BLaER1 (cell line): ENCODE results near the gene PLPP3.
A peak's percentile ranks its signal among the peaks of the same experiment; 100 is the strongest.
"Not testable (repeated sequence)": the region's sequence is repeated elsewhere in the genome, so short reads cannot be mapped to it uniquely, and the experiment has no call there.

Experiments
- H3K27ac ChIP-seq: shearing (Covaris generic); formaldehyde crosslinking; 2 replicates; pipeline ENCODE4 v1.8.1; 2022
- H3K27me3 ChIP-seq: shearing (Covaris generic); formaldehyde crosslinking; 2 replicates; pipeline ENCODE4 v1.8.1; 2022
- H3K36me3 ChIP-seq: shearing (Covaris generic); formaldehyde crosslinking; 2 replicates; pipeline ENCODE4 v1.8.1; 2022
- H3K4me1 ChIP-seq: shearing (Covaris generic); formaldehyde crosslinking; 2 replicates; pipeline ENCODE4 v1.8.1; 2022
- H3K4me2 ChIP-seq: shearing (Covaris generic); formaldehyde crosslinking; 2 replicates; pipeline ENCODE4 v1.8.1; 2022
- H3K4me3 ChIP-seq: shearing (Covaris generic); formaldehyde crosslinking; 2 replicates; pipeline ENCODE4 v1.8.1; 2022
- H3K9ac ChIP-seq: shearing (Covaris generic); formaldehyde crosslinking; 2 replicates; pipeline ENCODE4 v1.8.1; 2022
- H3K9me3 ChIP-seq: shearing (Covaris generic); formaldehyde crosslinking; 2 replicates; pipeline ENCODE4 v1.8.1; 2022
- H4K20me1 ChIP-seq: shearing (Covaris generic); formaldehyde crosslinking; 2 replicates; pipeline ENCODE4 v1.8.1; 2022
- Cebpa-rat ChIP-seq: shearing (Covaris generic); IDR thresholded peaks from 2 replicates; pipeline ENCODE4 v1.8.1; 2022

Gene PLPP3

GRCh38 chr1:56578963-56579875 is at the start of gene PLPP3:
Gene PLPP3 (minus strand): TSS chr1:56579563. CDS start chr1:56579016, 547 bp downstream.
- Histone ChIP-seq H3K27ac (peak within 1 kb of the TSS; percentile 72), H3K36me3 (no peaks in the 10 kb centered on the region), H3K4me3 (peak within 1 kb of the TSS; percentile 88), H3K4me2 (peak within 1 kb of the TSS; percentile 95), H4K20me1 (no peaks in the 10 kb centered on the region; the same call in 1 of the 2 replicates), H3K9ac (peak within 1 kb of the TSS; percentile 83), H3K9me3 (no peaks in the 10 kb centered on the region), H3K27me3 (no peaks in the 10 kb centered on the region), H3K4me1 (peaks cover 40% of the 10 kb centered on the region)
- TF ChIP-seq Cebpa-rat = no peak

GRCh38 chr1:56627636-56628039 is 48.3 kb upstream of the PLPP3 start:
- Histone ChIP-seq H3K4me2 (no peak overlapping the region), H3K27ac (no peak overlapping the region), H3K9me3 (no peaks in the 10 kb centered on the region), H3K4me1 (peaks cover 9% of the 10 kb centered on the region), H3K4me3 (no peak overlapping the region), H4K20me1 (no peaks in the 10 kb centered on the region), H3K9ac (no peak overlapping the region), H3K36me3 (no peaks in the 10 kb centered on the region), H3K27me3 (no peaks in the 10 kb centered on the region)
- no peak for TF ChIP-seq Cebpa-rat

GRCh38 chr1:56627019-56627635 is 47.8 kb upstream of the PLPP3 start:
- Histone ChIP-seq H3K27ac (no peak overlapping the region), H3K36me3 (no peaks in the 10 kb centered on the region), H3K9ac (no peak overlapping the region), H4K20me1 (no peaks in the 10 kb centered on the region), H3K4me1 (peaks cover 9% of the 10 kb centered on the region), H3K4me3 (no peak overlapping the region), H3K27me3 (no peaks in the 10 kb centered on the region), H3K9me3 (peaks cover 3% of the 10 kb centered on the region; the same call in 1 of the 2 replicates), H3K4me2 (no peak overlapping the region)
- no peak for TF ChIP-seq Cebpa-rat

- no peak for TF ChIP-seq Cebpa-rat
- no peak overlapping the region for H3K9ac ChIP-seq
- H3K4me1 ChIP-seq = peaks cover 9% of the 10 kb centered on the region
- peak overlapping the region; percentile 8; the same call in 1 of the 2 replicates for H3K4me2 ChIP-seq
- H3K27me3 ChIP-seq = no peaks in the 10 kb centered on the region
- H3K36me3 ChIP-seq = no peaks in the 10 kb centered on the region
- peaks cover 8% of the 10 kb centered on the region; the same call in 1 of the 2 replicates for H3K9me3 ChIP-seq
- H3K27ac ChIP-seq = no peak overlapping the region
- H3K4me3 ChIP-seq = no peak overlapping the region
- H4K20me1 ChIP-seq = no peaks in the 10 kb centered on the region
These were observed 47.2 kb upstream of the PLPP3 start for GRCh38 chr1:56626546-56626945.

GRCh38 chr1:56625819-56626440 is 46.6 kb upstream of the PLPP3 start:
- no peaks in the 10 kb centered on the region for H3K27me3 ChIP-seq
- H3K9ac ChIP-seq = no peak overlapping the region
- H3K36me3 ChIP-seq = no peaks in the 10 kb centered on the region
- H3K27ac ChIP-seq = no peak overlapping the region
- H3K4me3 ChIP-seq = no peak overlapping the region
- H3K4me1 ChIP-seq = peaks cover 9% of the 10 kb centered on the region
- H3K4me2 ChIP-seq = peak overlapping the region; percentile 8; the same call in 1 of the 2 replicates
- no peaks in the 10 kb centered on the region for H4K20me1 ChIP-seq
- TF ChIP-seq Cebpa-rat = no peak
- peaks cover 8% of the 10 kb centered on the region; the same call in 1 of the 2 replicates for H3K9me3 ChIP-seq

GRCh38 chr1:56617141-56617540 is 37.8 kb upstream of the PLPP3 start:
- H3K9me3 ChIP-seq = peaks cover 12% of the 10 kb centered on the region
- H3K27me3 ChIP-seq = no peaks in the 10 kb centered on the region
- no peak overlapping the region for H3K4me3 ChIP-seq
- no peak overlapping the region for H3K4me2 ChIP-seq
- H3K9ac ChIP-seq = no peak overlapping the region
- H3K27ac ChIP-seq = no peak overlapping the region
- H3K36me3 ChIP-seq = no peaks in the 10 kb centered on the region
- H3K4me1 ChIP-seq = no peaks in the 10 kb centered on the region
- H4K20me1 ChIP-seq = no peaks in the 10 kb centered on the region
- no peak for TF ChIP-seq Cebpa-rat

GRCh38 chr1:56610770-56611169 is 31.4 kb upstream of the PLPP3 start:
- H3K4me1 ChIP-seq, H3K9ac ChIP-seq, H4K20me1 ChIP-seq, H3K36me3 ChIP-seq, H3K27ac ChIP-seq, H3K4me2 ChIP-seq, H3K27me3 ChIP-seq, H3K4me3 ChIP-seq, H3K9me3 ChIP-seq: not testable (repeated sequence)

- not testable (repeated sequence) for H3K27ac ChIP-seq
These were observed 30.7 kb upstream of the PLPP3 start for GRCh38 chr1:56610097-56610496.

GRCh38 chr1:56595397-56596191 is 16.2 kb upstream of the PLPP3 start:
- H3K27me3 ChIP-seq, H3K36me3 ChIP-seq, H3K27ac ChIP-seq, H3K4me3 ChIP-seq, H3K9ac ChIP-seq, H3K9me3 ChIP-seq, H3K4me1 ChIP-seq, H3K4me2 ChIP-seq, H4K20me1 ChIP-seq: not testable (repeated sequence)

More at GRCh38 chr1:56610097-56610496, 30.7 kb upstream of the PLPP3 start:
- not testable (repeated sequence) for H3K4me3 ChIP-seq, H3K9ac ChIP-seq, H3K9me3 ChIP-seq, H3K36me3 ChIP-seq, H3K4me2 ChIP-seq, H4K20me1 ChIP-seq, H3K4me1 ChIP-seq, H3K27me3 ChIP-seq
